OCI-LY3 (cell line): Measurements from ENCODE around the gene FMNL3.

ENCODE experiments used
- EZH2phosphoT487 ChIP-seq: fragments of 200-600 bp; shearing (Covaris generic); IDR thresholded peaks from 2 replicates; pipeline ENCODE4 v1.6.1; 2018; ENCODE audit warnings: antibody characterized with exemption, mixed run types, low read depth
- TF ChIP-seq, protein P1 (sequence below): fragments of 200-600, 300-600 bp; sonication (generic); IDR thresholded peaks from 2 replicates; pipeline ENCODE4 v1.5.1; 2014; ENCODE audit warnings: antibody characterized with exemption, low read length, low read depth

DNA sequence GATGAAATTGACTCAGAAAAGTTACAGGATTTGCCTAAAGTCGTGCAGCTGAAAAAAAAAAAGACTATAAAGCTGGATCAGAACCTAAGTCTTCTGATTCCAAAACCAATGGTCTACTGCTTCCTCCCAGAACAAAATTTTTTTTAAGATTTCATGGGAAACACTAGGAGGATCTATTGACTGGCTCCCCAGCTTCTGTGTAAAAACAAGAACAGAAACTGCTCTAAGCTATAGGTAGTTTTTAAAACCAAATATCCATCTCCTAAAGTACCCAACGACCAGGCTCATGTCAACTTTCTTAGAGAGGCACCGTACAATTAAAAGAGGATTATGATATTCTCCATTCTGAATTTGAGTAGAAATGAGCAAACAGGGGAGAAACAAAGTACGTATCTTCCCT is 9.4 kb downstream of the FMNL3 start:
- TF ChIP-seq, protein P1, sequence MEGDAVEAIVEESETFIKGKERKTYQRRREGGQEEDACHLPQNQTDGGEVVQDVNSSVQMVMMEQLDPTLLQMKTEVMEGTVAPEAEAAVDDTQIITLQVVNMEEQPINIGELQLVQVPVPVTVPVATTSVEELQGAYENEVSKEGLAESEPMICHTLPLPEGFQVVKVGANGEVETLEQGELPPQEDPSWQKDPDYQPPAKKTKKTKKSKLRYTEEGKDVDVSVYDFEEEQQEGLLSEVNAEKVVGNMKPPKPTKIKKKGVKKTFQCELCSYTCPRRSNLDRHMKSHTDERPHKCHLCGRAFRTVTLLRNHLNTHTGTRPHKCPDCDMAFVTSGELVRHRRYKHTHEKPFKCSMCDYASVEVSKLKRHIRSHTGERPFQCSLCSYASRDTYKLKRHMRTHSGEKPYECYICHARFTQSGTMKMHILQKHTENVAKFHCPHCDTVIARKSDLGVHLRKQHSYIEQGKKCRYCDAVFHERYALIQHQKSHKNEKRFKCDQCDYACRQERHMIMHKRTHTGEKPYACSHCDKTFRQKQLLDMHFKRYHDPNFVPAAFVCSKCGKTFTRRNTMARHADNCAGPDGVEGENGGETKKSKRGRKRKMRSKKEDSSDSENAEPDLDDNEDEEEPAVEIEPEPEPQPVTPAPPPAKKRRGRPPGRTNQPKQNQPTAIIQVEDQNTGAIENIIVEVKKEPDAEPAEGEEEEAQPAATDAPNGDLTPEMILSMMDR = no peak
- no peak for TF ChIP-seq EZH2phosphoT487
